ENCODE measurements around the gene KLK5.

Gene KLK5

DNA sequence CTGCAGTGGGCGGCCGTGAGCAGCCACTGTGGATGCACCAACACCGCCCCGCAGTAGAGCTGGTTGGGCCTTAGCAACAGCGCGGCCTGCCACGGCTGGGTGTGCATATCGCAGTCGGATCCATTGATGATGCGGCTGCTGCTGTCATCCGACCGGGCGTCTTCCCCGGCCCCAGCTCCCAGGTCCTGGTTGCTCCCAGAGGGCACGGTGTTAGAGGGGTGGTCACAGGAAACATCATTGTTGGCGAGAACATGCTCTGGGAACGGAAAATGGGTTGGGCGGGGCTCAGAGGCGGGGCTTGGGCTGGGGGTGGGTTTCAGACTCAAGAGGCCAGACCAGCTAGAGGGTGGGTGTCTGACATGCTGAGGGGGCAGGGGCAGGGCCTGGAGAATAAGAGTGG is 3.0 kb downstream of the KLK5 start:
- TF ChIP-seq CREB1 (IDR thresholded peaks at IDR 0.05; ENCODE audit: low read depth) (no peak), YY1 (IDR thresholded peaks at IDR 0.05; ENCODE audit: low read depth) (no peak), NFIC (IDR thresholded peaks at IDR 0.05) (no peak), TAF1 (IDR thresholded peaks at IDR 0.05; ENCODE audit: low read depth) (no peak), TEAD4 (IDR thresholded peaks at IDR 0.05) (no peak), TCF12 (IDR thresholded peaks at IDR 0.05; ENCODE audit: low read depth) (no peak), RAD21 (IDR thresholded peaks at IDR 0.05; ENCODE audit: low read depth) (no peak), ZBTB7A (IDR thresholded peaks at IDR 0.05; ENCODE audit: low read depth) (no peak), EGR1 (IDR thresholded peaks at IDR 0.05) (no peak), CEBPB (IDR thresholded peaks at IDR 0.05) (no peak), EP300 (IDR thresholded peaks at IDR 0.05; ENCODE audit: borderline replicate concordance) (no peak), FOXM1 (IDR thresholded peaks at IDR 0.05; ENCODE audit: borderline replicate concordance, low read depth) (no peak)
- TF ChIP-seq, protein P1, sequence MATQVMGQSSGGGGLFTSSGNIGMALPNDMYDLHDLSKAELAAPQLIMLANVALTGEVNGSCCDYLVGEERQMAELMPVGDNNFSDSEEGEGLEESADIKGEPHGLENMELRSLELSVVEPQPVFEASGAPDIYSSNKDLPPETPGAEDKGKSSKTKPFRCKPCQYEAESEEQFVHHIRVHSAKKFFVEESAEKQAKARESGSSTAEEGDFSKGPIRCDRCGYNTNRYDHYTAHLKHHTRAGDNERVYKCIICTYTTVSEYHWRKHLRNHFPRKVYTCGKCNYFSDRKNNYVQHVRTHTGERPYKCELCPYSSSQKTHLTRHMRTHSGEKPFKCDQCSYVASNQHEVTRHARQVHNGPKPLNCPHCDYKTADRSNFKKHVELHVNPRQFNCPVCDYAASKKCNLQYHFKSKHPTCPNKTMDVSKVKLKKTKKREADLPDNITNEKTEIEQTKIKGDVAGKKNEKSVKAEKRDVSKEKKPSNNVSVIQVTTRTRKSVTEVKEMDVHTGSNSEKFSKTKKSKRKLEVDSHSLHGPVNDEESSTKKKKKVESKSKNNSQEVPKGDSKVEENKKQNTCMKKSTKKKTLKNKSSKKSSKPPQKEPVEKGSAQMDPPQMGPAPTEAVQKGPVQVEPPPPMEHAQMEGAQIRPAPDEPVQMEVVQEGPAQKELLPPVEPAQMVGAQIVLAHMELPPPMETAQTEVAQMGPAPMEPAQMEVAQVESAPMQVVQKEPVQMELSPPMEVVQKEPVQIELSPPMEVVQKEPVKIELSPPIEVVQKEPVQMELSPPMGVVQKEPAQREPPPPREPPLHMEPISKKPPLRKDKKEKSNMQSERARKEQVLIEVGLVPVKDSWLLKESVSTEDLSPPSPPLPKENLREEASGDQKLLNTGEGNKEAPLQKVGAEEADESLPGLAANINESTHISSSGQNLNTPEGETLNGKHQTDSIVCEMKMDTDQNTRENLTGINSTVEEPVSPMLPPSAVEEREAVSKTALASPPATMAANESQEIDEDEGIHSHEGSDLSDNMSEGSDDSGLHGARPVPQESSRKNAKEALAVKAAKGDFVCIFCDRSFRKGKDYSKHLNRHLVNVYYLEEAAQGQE (IDR thresholded peaks at IDR 0.05; ENCODE audit: low read depth): no peak
- TF ChIP-seq, protein P2, sequence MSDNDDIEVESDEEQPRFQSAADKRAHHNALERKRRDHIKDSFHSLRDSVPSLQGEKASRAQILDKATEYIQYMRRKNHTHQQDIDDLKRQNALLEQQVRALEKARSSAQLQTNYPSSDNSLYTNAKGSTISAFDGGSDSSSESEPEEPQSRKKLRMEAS (IDR thresholded peaks at IDR 0.05): no peak
- TF ChIP-seq, protein P3, sequence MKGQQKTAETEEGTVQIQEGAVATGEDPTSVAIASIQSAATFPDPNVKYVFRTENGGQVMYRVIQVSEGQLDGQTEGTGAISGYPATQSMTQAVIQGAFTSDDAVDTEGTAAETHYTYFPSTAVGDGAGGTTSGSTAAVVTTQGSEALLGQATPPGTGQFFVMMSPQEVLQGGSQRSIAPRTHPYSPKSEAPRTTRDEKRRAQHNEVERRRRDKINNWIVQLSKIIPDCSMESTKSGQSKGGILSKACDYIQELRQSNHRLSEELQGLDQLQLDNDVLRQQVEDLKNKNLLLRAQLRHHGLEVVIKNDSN (IDR thresholded peaks at IDR 0.05): no peak

DNA sequence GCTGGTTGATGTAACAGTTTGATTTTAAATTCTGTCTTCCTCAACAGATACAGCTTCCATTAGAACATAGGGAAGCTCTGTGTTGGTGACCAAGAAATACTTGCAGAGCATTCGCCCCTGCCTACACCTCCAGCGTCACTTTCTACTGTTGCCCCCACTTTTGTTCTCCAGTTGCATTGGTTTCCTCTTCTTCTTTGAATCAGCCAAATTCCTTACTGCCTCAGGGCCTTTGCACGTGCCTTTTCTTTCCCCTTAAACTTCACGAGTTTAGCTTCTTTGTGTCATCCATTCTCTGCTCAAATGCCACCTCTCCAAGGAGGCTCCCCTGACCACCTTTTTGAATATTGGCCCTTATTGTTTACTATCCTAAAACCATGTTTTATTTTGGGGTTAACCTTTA is 5.7 kb downstream of the KLK5 start:
- TF ChIP-seq CEBPB (IDR thresholded peaks at IDR 0.05) (no peak), RAD21 (IDR thresholded peaks at IDR 0.05; ENCODE audit: low read depth) (no peak), EGR1 (IDR thresholded peaks at IDR 0.05) (no peak), TEAD4 (IDR thresholded peaks at IDR 0.05) (no peak), ZBTB7A (IDR thresholded peaks at IDR 0.05; ENCODE audit: low read depth) (no peak), YY1 (IDR thresholded peaks at IDR 0.05; ENCODE audit: low read depth) (no peak), NFIC (IDR thresholded peaks at IDR 0.05) (no peak), CREB1 (IDR thresholded peaks at IDR 0.05; ENCODE audit: low read depth) (no peak), TAF1 (IDR thresholded peaks at IDR 0.05; ENCODE audit: low read depth) (no peak), EP300 (IDR thresholded peaks at IDR 0.05; ENCODE audit: borderline replicate concordance) (no peak), TCF12 (IDR thresholded peaks at IDR 0.05; ENCODE audit: low read depth) (no peak), FOXM1 (IDR thresholded peaks at IDR 0.05; ENCODE audit: borderline replicate concordance, low read depth) (no peak)
- TF ChIP-seq, protein P2 (IDR thresholded peaks at IDR 0.05): no peak
- TF ChIP-seq, protein P3 (IDR thresholded peaks at IDR 0.05): no peak
- TF ChIP-seq, protein P1 (IDR thresholded peaks at IDR 0.05; ENCODE audit: low read depth): no peak

DNA sequence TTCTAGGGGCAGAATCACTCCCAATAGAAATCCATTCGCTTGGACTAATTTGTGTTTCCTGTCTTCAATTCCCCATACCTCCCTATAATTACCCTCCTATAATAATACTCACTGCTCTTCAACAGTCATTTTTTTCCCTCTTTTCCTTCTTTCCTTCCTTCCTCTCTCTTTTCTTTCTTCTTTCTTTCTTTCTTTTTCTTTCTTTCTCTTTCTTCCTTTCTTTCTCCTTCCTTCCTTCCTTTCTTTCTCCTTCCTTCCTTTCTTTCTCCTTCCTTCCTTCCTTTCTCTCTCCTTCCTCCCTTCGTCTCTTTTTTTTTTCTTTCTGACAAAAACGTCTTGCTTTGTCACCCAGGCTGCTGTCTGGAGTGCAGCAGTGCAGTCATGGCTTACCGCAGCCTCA is 8.0 kb downstream of the KLK5 start:
- TF ChIP-seq TAF1 (IDR thresholded peaks at IDR 0.05; ENCODE audit: low read depth) (no peak), CREB1 (IDR thresholded peaks at IDR 0.05; ENCODE audit: low read depth) (no peak), CEBPB (IDR thresholded peaks at IDR 0.05) (no peak), FOXM1 (IDR thresholded peaks at IDR 0.05; ENCODE audit: borderline replicate concordance, low read depth) (no peak), TCF12 (IDR thresholded peaks at IDR 0.05; ENCODE audit: low read depth) (no peak), YY1 (IDR thresholded peaks at IDR 0.05; ENCODE audit: low read depth) (no peak), NFIC (IDR thresholded peaks at IDR 0.05) (no peak), TEAD4 (IDR thresholded peaks at IDR 0.05) (no peak), ZBTB7A (IDR thresholded peaks at IDR 0.05; ENCODE audit: low read depth) (no peak), EGR1 (IDR thresholded peaks at IDR 0.05) (no peak), EP300 (IDR thresholded peaks at IDR 0.05; ENCODE audit: borderline replicate concordance) (no peak), RAD21 (IDR thresholded peaks at IDR 0.05; ENCODE audit: low read depth) (no peak)
- TF ChIP-seq, protein P2 (IDR thresholded peaks at IDR 0.05): no peak
- TF ChIP-seq, protein P1 (IDR thresholded peaks at IDR 0.05; ENCODE audit: low read depth): no peak
- TF ChIP-seq, protein P3 (IDR thresholded peaks at IDR 0.05): no peak

All from Ishikawa (cell line).